Fibroblast of peridontal ligament (primary cell): Measurements from ENCODE around the gene AP1S3.
"Not testable (repeated sequence)": the region's sequence is repeated elsewhere in the genome, so short reads cannot be mapped to it uniquely, and the experiment has no call there.

Source experiments
- DNase-seq: peaks from one replicate; pipeline ENCODE4 v3.0.0-alpha.2; 2010; ENCODE audit errors: extremely low read depth

AP1S3 gene

GRCh38 chr2:223837287-223838061 is at the start of gene AP1S3:
TSS of gene AP1S3 (minus strand) at chr2:223837582. CDS start at chr2:223837450, 132 bp downstream.
- no peak for DNase-seq

DNA sequence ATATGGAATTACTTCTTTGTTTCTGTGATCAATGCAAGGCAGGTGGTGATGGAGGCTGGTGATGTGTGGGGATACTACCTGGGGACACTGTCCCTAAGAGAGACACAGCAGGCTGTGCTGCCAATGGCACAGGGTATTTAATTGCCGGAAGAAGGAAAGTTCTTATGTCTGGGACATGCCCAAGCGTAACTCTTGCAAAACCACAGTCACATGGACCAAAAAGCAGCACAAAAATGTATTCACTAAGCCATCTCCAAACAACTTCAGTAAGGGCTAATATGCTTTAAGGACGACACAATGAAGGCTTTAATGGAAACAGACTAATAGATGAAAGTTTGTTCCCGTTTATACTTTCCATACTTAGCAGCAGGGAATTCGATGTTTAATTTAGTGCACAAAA is 49.7 kb upstream of the AP1S3 start:
- DNase-seq: peak; percentile 55

DNA sequence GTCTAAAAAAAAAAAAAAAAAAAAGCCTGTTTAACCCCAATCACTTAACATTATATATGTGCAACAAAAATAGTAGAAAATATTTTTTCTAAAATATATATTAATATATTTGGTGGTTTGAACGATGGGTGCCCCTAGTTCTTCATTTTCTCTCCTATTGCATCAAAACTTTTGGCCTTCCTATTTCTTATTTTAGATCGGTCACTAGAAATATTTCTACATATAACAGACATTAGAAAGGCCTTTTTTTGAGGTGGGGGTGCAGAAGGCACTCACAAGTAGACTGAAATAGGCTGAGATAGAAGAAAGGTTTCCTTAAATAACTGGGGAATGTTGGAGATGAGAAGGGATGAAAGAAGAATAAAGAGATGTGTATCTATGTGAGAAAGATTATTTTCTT is 49.3 kb upstream of the AP1S3 start:
- no peak for DNase-seq

DNA sequence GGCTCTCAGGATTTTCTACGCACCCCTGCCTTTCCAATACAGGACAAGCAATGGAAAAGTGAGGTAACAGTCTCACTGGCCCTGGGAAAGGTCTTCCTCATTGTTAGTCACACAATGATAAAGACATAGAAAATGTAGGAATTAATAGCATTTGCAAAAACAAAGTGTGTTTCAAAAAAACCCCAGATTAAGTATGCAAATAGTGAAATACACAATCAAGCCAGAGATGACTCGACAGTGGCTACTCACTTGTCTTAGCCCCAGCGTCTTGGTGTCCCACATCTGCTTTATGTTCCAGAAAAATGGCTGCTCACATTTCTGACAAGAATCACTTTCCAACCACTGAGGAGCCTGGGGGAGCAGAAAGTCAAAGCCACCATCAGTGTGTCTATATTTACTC is 47.0 kb upstream of the AP1S3 start:
- peak; percentile 15 for DNase-seq

- DNase-seq: no peak
Measured at GRCh38 chr2:223882715-223883114, 45.3 kb upstream of the AP1S3 start.

DNA sequence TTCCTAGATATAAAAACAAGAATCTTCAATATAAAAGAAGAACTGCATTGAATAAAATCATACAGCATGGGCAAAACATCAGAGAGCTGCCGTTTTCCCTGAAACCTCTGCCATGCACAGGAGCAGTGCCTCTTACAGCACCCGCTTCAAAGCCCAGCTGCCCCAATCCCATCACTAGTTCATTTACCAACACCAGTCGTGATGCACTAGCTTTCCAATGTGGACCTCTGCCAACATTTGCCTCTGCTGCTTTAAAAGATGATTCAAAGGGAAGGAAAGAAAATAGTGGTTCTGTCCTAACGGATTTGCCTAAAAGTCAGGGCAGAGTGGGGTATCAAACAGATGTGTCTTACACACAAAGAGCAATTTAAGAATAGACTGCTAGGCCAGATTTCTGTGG is 43.4 kb upstream of the AP1S3 start:
- peak; percentile 11 for DNase-seq

DNA sequence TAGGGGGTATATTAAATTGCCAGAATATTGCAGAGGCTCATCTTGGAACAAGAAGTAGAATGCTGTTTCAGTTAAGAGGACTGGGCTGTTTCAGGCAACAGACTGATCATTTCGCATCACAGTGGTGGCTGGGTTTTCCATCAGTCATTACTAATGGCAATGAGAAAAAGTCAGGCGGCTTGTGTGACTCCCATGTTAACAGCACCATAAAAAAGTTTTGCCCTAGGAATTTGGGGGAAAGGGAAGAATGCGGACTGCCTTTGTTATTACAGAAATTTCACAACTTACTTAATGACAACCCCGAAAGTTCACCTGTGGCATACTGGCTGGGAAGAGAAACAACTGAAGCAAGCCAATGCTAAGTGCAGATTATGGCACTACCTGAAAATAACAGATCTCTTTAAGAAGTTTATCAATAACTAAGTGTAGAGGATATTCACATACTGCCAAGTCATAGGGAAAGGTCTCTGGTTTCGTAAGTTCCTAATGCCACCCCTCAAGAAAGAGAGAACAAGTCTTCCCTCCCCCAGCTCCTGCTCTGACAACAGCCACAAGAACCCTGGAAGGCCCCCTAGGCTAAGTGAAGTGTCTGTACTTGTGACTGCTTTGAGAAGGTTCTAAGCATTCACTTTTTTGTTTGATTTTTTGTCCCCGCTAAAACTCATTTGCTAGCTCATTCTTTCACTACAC is 40.5 kb upstream of the AP1S3 start:
- no peak for DNase-seq

- DNase-seq: no peak
Measured at GRCh38 chr2:223873672-223874071, 36.3 kb upstream of the AP1S3 start.

- not testable (repeated sequence) for DNase-seq
Measured at GRCh38 chr2:223872772-223873171, 35.4 kb upstream of the AP1S3 start.

GRCh38 chr2:223871661-223872060 is 34.3 kb upstream of the AP1S3 start:
- not testable (repeated sequence) for DNase-seq

DNA sequence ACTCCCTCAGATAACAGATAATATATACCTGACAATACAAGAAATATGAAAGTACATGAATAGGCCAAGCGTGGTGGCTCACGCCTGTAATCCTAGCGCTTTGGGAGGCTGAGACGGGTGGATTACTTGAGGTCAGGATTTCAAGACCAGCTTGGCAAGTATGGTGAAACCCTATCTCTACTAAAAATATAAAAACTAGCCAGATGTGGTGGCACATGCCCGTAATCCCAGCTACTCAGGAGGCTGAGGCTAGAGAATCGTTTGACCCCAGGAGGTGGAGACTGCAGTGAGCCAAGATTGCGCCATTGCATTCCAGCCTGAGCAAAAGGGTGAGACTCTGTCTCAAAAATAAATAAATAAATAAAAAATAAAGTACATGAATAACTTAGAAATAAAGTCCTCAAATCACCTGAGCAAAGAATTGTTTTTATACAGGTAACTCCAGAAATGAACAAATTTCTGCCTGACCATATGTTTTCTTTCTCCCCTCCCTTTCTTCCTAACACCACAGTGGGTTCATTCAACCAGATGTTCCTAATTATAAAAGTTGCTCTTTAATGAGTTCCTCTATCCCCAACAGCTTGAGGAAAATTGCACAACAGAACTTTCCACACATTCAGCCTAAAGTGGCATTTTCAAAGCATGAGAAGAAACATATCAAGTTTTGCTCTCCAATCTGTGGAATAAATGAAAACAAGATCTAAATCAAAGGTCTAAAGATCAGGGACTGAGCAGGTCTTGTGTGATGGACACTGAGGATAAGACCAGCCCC is 33.6 kb upstream of the AP1S3 start:
- DNase-seq: peak; percentile 65

GRCh38 chr2:223868005-223868404 is 30.6 kb upstream of the AP1S3 start:
- no peak for DNase-seq

- DNase-seq: no peak
Measured at GRCh38 chr2:223865907-223866508, 28.6 kb upstream of the AP1S3 start.

DNA sequence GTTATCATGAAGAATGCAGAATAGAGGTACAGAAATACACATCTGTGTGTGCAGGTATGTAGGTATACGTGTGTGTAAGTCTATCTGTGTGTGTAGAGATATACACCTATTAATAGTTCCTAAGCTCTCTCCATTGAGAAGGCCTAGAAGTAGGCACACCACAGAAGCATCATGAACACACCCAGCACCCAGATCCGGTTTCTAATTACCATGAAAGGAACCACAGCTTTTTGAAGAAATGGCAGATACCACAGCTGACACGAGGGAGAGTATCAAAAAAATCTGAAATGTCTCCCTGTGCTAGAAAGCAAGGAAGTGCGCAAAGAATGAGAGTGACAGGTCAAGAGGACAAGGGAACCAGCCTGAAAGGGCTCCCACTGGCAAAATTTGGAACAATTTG is 27.7 kb upstream of the AP1S3 start:
- DNase-seq: no peak

GRCh38 chr2:223863491-223863890 is 26.1 kb upstream of the AP1S3 start:
- DNase-seq: no peak

DNA sequence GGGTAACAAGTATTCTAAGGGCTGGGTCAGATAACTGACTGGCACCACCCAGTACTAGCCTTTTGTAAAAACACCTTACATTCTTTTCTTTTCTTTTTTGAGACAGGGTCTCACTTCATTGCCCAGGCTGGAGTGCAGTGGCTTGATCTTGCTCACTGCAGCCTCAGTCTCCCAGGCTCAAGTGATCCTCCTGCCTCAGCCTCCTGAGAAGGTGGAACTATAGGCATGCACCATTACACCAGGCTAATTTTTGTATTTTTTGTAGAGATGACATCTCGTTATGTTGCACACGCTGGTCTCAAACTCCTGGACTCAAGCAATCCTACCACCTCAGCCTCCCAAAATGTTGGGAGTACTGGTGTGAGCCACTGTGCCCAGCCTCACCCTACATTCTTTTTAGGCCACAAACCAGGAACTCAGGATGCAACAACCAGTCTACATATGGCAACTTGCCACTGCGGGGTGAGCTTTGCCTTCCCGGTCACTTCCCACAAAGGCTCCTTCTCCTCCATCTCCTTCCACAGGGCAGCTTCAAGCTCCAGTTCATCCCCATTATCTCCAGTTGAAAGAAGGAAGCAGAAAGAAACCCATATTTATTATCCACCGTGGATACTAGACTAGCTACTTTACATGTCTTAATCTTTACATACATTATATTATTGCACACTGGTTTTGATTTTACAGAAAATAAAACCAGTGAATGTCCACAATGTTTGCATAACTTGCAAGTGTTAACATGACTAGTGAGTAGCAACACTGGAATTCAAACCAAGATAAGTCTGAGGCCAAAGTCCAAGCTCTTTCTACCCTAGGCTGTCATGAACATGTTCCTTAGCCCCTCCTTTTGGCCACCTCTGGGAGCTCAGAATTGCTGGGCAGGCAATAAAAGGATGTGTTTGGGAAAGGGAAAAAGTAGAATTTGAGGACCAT is 23.7 kb upstream of the AP1S3 start:
- peak; percentile 69 for DNase-seq

GRCh38 chr2:223859070-223859469 is 21.7 kb upstream of the AP1S3 start:
- no peak for DNase-seq

GRCh38 chr2:223856584-223856983 is 19.2 kb upstream of the AP1S3 start:
- DNase-seq: no peak

GRCh38 chr2:223856021-223856420 is 18.6 kb upstream of the AP1S3 start:
- DNase-seq: no peak

GRCh38 chr2:223855426-223855825 is 18.0 kb upstream of the AP1S3 start:
- peak; percentile 44 for DNase-seq

- DNase-seq: no peak
Measured at GRCh38 chr2:223854741-223855140, 17.4 kb upstream of the AP1S3 start.
